ENCODE data around the gene CLPX.
A peak's percentile ranks its signal among the peaks of the same experiment; 100 is the strongest.
"Not testable (repeated sequence)": the region's sequence is repeated elsewhere in the genome, so short reads cannot be mapped to it uniquely, and the experiment has no call there.

The CLPX gene

DNA sequence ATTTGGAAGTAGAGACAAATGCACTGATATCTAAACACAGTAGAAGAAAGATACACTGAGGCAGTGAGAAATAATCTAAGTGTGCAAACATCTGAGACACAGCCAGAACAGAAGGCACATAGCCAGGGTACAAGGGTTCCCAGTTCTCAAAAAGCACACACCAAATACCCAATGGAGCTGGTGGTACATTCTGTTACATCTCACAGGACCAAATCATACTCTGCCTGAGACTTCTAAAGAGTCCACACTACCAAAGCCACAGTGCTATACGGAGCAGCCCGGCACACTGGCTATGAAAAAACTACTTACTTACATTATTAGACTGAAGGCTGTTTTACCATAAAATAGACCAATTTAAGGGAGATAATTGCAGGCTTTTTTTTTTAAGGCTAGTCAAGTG lies 19.3 kb downstream of the CLPX start:
- no peak for FAIRE-seq

DNA sequence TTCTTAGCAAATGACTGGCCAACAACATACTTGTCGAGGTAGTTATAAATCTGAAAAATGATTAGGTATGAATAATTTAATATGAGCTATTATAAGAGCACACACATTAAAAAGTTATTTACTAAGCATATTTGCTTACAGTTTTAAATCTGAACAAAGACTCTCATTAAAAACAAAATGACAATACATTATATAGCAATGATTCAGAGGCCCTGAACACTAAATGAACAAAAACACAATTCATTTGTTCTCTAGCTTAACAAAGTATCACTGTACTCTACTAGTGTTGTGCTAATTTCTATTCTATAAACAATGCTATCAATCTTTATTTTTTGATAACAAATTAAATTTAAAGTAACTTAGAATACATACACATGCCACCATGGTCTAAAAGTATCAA lies 21.0 kb downstream of the CLPX start:
- no peak for FAIRE-seq

GRCh38 chr15:65163041-65163440 lies 22.1 kb downstream of the CLPX start:
- no peak for FAIRE-seq

- no peak for FAIRE-seq
These were observed 28.4 kb downstream of the CLPX start for GRCh38 chr15:65156692-65157091.

DNA sequence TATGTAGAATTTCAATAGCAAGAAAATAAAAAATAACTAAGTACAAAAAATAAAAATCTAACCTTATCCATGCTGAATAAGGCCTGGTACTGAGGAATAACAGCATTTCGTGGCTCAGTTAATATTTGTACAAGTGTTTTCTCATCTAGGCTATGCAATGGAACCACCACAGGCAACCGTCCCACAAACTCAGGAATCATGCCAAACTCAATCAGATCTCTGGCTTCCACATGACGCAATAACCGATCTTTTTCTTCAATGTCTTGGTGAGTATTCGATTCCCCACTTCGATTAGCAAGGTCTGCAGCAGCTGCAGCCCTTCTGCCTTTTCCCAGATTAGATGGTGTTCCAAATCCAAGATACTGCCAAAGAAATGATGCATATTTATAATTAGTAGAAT lies 30.4 kb downstream of the CLPX start:
- no peak for FAIRE-seq

DNA sequence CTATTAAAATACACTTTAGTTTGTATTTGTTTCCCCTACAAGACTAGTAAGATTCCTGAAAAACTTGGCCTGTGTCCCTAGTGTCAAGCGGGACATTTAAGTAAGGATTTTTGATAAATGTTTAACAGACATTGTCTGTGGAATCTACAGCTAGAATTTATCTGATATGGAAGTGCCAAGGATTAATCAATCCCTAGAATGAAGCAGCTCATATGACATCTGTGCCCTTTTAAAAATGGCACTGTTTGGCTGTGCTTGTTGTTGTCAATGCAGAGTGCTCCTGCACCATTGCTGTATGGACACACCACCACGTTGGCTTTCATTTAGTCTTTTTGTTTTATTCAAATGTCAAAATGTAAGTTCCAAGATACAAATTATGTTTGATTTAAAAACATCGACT lies 37.2 kb downstream of the CLPX start:
- no peak for FAIRE-seq

GRCh38 chr15:65146438-65146837 lies 38.7 kb downstream of the CLPX start:
- FAIRE-seq, result no peak

GRCh38 chr15:65138631-65139030 lies 46.5 kb downstream of the CLPX start:
- not testable (repeated sequence) for FAIRE-seq

DNA sequence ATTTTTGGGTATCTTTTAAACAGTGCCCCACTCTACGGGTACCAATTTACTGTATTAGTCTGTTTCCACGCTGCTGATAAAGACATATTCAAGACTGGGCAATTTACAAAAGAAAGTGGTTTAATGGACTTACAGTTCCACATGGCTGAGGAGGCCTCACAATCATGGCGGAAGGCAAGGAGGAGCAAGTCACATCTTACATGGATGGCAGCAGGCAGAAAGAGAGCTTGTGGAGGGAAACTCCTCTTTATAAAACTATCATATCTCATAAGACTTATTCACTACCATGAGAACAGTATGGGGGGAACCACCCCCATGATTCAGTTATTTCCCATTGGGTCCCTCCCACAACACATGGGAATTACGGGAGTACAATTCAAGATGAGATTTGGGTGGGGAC lies 47.2 kb downstream of the CLPX start:
- not testable (repeated sequence) for FAIRE-seq

GRCh38 chr15:65137089-65137488 lies 48.1 kb downstream of the CLPX start:
- not testable (repeated sequence) for FAIRE-seq

DNA sequence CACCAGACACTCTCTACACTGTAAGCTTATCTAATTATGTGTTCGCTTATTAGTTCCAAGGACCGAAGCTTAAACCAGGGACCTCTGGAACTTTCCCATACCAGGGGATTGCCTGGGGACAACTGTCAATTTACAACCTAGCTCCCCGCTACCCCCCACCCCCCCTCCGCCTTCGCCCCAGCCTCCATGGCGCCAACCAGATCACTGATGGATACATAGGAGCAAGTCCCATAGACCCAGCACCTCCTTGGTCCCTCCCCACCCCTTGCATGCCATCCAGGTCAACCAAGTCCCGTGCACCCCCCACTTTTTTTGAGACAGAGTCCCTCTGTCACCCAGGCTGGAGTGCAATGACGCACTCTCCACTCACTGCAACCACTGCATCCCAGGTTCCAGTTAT lies 50.6 kb downstream of the CLPX start:
- no peak for FAIRE-seq

DNA sequence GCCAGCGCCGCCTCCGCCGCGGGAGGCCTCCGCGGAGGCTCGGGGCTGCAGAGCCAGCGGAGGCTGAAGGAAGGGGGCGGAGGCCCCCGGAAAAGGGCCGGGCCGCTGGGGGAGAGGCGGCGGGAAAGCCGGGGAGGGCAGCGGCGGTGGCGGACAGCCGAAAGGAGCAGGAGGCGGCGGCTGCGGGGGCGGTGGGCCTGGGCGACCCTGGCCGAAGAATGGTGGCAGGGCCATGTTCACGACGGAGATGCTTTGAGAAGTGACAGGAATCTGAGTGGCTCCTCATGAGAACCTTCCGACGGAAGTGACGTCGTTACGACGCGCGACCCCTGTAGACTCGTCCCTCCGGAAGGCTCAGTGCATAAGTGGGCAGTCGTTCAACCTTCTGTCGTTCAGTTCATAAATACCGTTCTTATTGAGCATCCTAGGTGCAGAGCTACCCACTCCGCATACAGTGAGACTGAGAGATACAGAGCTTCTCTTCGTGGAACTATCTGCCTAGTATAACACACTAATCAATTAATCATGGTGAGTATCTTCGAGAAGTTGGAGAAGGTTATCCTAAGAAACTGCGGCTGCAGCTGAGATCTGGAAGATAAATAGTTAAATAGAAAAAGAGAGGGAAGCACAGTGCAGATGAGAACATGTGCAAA lies 51.5 kb downstream of the CLPX start, which contains the start of gene PDCD7:
TSS of gene PDCD7 (minus strand) at position 261 of the 653 bp plus-strand sequence. CDS start at position 234, 27 bp downstream.
- FAIRE-seq, result peak; percentile 30

DNA sequence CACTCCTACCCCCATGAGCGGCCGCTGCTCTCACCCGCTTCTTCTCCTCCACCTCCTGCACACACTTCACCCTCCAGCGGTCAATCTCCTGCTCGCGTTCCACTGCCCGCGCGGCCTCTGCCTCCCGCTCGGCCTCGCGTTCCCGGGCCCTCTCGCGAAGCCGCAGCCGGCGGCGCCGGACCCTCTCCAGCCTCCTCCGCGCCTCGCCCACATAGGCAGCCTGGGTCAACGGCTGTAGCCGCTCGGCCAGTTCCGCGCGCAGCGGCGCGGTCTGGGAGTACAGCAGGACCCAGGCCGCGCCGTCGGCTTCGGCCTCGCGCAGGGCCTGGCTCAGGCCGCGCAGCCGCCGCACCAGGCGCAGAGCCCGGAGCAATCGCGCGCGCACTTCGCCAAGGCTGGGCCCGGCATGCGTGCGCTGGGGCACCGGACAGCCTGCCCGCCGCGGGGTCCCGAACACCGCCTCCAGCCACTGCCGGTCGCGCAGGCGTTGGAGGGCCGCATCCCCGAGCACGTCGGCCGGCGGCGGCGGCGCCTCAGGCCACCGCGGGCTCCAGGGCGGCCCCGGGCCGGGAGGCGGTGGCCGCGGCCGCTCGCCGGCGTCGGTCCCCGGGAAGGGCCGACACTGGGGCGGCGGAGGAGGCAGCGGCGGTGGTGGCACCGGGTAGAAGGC lies 52.1 kb downstream of the CLPX start:
- no peak for FAIRE-seq

DNA sequence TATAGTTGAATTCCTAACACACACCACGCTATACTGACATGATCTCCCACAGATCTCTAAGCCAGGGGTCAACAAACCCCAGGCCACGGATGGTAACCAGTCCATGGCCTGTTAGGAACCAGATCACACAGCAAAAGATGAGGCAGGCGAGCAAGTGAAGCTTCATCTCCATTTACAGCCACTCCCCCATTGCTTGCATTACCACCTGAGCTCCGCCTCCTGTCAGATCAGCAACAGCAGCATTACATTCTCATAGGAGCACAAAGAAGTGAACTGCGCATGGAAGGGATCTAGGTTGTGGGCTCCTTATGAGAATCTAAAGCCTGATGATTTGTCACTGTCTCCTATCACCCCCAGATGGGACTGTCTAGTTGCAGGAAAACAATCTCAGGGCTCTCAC lies 54.2 kb downstream of the CLPX start:
- FAIRE-seq, result no peak

- FAIRE-seq, result no peak
These were observed 69.6 kb downstream of the CLPX start for GRCh38 chr15:65115542-65115941.

- FAIRE-seq, result no peak
These were observed 70.1 kb downstream of the CLPX start, which contains the start of gene UBAP1L for GRCh38 chr15:65115086-65115485. Gene UBAP1L, minus strand, starts transcription at chr15:65115200. Its CDS starts 8,985 bp downstream, at chr15:65106215.

DNA sequence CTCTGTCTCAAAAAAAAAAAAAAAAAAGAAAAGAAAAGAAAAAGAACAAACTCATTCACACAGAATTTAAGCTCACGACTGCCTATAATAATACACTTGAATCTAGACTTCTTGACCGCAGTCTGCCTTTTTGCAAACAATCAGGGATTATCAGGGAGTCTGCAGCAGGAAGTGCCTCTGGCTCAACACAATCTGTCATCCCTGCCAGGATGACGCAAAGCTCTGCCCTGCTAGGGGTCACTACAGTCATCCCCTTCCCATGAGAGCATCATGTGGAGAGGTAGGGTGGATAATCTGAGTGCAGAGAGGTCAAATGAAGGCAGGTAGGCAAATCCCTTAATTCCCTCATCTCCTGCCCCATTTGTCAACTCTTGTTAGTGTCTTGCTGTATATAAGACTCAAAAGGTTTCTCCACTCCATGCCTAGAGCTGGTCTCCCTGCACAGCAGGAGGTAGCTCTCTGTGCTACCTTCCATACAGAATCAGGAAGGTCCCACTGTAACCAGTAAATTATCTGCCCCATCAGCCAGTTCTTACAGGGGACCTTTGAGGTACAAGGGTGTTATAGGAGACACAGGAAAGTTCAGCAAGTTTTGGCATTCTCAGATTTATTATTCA lies 74.4 kb downstream of the CLPX start:
- no peak for FAIRE-seq

DNA sequence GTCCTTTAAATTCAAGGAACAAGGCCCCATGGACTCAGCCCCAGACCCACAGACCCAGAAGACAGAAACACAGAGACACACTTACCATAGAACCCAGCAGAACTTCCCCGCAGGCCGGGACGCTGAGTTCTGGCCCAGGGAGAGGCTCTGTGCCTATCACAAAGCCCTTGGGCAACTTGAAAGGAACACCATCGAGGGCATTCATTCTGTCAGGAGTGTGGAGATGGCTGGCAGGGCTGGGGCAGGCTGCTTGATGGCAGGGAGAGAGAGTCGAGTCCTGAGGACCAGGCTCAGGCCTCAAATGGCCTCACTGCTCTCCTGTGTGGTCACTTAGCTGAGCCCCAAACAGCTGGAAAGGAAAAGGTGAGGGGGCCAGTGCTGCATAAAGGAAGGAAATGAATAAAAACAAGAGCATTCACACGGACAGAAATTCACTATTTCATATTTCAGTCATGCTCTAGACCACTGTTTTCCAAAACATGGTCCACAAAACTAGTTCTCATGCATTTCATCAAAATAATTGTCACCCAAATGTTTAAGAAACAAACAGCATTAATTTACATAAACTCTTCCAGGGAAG lies 79.0 kb downstream of the CLPX start:
- FAIRE-seq, result no peak

GRCh38 chr15:65105038-65105437 lies 80.1 kb downstream of the CLPX start:
- FAIRE-seq, result no peak

DNA sequence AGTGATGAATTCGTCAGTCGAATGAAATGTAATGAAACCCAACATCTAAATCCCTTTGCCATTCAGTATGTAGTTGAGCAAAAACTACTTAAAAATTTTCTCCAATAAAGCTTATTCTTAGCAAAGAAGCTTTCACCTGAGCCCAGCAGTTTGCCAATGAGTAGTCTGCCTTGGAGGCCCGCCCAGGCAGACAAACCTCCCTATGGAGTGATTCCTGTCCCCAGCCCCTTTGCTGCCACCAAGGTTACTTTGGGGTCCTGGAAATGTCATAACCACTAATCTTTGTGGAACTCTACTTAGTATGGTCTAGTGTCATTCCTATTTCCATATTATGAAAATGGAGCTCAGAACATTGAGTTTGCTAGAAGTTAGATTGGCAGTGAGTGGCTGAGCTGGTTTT lies 82.2 kb downstream of the CLPX start:
- no peak for FAIRE-seq

GRCh38 chr15:65101891-65102708 lies 83.0 kb downstream of the CLPX start:
- FAIRE-seq, result no peak

DNA sequence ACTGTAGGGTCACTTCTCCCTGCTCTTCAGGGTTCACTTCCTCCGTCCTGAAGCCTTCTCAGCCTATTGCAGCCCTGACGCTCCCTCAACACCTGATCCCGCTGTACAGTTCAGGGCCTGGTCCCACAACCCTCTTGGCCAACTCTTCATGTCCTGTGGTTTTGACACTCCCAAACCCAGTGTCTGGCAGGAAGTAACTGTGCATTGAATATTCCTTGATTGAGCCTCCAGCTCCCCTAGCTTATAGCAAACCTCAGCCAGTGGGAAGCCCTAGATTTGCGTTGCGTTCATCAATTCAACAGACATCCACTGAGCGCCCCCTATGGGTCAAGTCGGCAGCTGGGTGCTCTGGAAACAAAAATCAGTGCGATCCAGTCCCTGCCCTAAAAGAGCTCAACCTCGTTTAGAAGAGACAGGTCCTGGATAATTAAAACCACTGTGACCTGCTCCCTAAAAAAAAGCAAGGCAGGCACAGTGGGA lies 83.7 kb downstream of the CLPX start:
- FAIRE-seq, result no peak

DNA sequence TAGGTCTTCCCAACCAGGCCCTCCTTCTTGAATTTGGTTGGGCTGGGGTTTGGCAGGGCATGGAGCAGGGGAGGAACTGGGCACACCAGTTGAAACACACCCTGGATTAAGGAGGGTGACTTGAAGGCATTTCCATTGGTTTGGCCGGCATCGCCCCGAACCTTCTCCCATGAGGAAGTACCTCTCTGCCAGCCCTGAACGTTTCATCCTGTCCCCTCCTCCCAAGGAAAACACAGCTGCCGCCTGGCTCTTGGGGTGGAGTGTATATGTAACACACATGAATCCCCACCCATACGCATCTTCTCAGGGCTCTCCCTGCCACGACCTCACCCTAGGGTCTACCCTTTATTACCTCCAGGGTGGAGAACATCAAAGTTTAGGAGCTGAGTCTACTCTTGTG lies 84.7 kb downstream of the CLPX start:
- no peak for FAIRE-seq
